Muscle of leg (tissue), 11 donors: ENCODE data around the gene INSRR. TPM values are rescaled to one million over a fixed set of nuclear protein-coding genes. Genes with fewer than 3 reads are reported as not detected.
A peak's percentile ranks its signal among the peaks of the same experiment; 100 is the strongest.

Experiments used
- DNase-seq: peaks from one replicate; pipeline ENCODE4 v3.0.0; 2013
- H3K27ac ChIP-seq: one replicate; pipeline ENCODE4 v1.5.1; 2013; ENCODE audit warnings: mild to moderate bottlenecking, low read length, control low read depth
- H3K27me3 ChIP-seq: one replicate; pipeline ENCODE4 v1.6.1; 2013; ENCODE audit warnings: low read length; ENCODE audit not compliant: control insufficient read depth, insufficient read depth
- H3K36me3 ChIP-seq: one replicate; pipeline ENCODE4 v1.6.1; 2013; ENCODE audit warnings: low read length; ENCODE audit not compliant: control insufficient read depth, insufficient read depth
- H3K4me1 ChIP-seq: one replicate; pipeline ENCODE4 v1.6.1; 2013; ENCODE audit warnings: low read length; ENCODE audit not compliant: control insufficient read depth, insufficient read depth
- H3K4me3 ChIP-seq: one replicate; pipeline ENCODE4 v1.5.1; 2013; ENCODE audit warnings: low read length, control low read depth
- H3K9me3 ChIP-seq: replicated peaks from 2 replicates; pipeline ENCODE4 v1.6.1; 2013; ENCODE audit warnings: low read depth, low read length; ENCODE audit not compliant: control insufficient read depth
- WGBS: methylation state at CpG from one replicate; pipeline ENCODE4 v1.1.5; 2013; ENCODE audit warnings: missing lambda C conversion rate; ENCODE audit not compliant: insufficient coverage; 5-methylcytosine and 5-hydroxymethylcytosine counted together
- polyA plus RNA-seq, 8 donors: library from polyadenylated mRNA; unstranded; fragments of 120-200 nt; gene quantifications; one replicate each; pipeline versions ENCODE4 v1.2.1 to v1.2.3, GENCODE V29; 2013; ENCODE audit warnings: inconsistent platforms in 1 of 8, low replicate concordance in 1 of 8; ENCODE audit not compliant: insufficient read length in 8 of 8, insufficient read depth in 1 of 8
- total RNA-seq: library from RNA; stranded (reverse); fragments of 120-200 nt; gene quantifications from one replicate; pipeline ENCODE4 v1.2.4, GENCODE V29; 2013

Gene INSRR
- total and polyA plus RNA-seq, 9 donors = 0.18 to 1.2 (median 0.58) TPM

DNA sequence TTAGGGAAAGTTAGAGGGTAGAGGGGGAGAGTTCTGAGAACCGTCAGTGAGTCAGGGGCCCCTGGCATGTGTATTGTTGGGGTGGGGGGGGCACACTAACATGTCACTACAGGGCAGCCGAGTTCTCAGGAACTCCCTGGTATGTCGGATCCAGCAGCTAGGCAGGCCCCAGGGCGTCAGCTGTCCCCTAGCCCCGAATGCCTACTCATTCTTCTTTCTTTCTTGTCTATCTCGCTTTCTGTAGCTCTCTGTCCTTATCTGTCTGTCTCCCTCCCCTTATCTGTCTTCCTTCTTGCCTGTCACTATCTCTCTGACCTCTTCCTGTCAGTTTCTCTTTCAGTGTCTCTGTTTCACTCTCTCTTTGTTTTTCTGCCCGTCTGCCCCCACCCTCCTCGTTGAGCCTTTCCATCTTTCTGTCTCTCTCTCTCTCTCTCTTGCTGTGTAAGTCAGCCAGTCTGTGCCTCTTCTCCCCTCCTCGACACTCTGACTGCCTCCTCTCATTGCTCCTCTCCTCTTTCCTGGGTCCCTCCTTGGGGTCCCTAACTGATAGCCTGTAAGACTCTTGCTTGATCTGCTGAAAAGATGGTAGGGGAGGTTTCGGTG is 4.2 kb upstream of the INSRR start:
- no peaks in the 10 kb centered on the region for H3K9me3 ChIP-seq
- H3K27ac ChIP-seq = no peak overlapping the region
- H3K4me3 ChIP-seq = no peak overlapping the region
- WGBS = 63% methylated on average over 8 of the region's 10 CpGs
- H3K4me1 ChIP-seq = peaks cover 43% of the 10 kb centered on the region
- no peaks in the 10 kb centered on the region for H3K36me3 ChIP-seq
- DNase-seq = no peak
- H3K27me3 ChIP-seq = peaks cover 68% of the 10 kb centered on the region

- DNase-seq = no peak
- Histone ChIP-seq H3K9me3 (no peaks in the 10 kb centered on the region), H3K27ac (no peak overlapping the region), H3K36me3 (no peaks in the 10 kb centered on the region), H3K27me3 (peaks cover 74% of the 10 kb centered on the region), H3K4me3 (no peak overlapping the region), H3K4me1 (peaks cover 45% of the 10 kb centered on the region)
- no CpG with 5 or more reads among the region's 6 CpGs for WGBS
Measured at GRCh38 chr1:156862584-156862983, 3.7 kb upstream of the INSRR start.

DNA sequence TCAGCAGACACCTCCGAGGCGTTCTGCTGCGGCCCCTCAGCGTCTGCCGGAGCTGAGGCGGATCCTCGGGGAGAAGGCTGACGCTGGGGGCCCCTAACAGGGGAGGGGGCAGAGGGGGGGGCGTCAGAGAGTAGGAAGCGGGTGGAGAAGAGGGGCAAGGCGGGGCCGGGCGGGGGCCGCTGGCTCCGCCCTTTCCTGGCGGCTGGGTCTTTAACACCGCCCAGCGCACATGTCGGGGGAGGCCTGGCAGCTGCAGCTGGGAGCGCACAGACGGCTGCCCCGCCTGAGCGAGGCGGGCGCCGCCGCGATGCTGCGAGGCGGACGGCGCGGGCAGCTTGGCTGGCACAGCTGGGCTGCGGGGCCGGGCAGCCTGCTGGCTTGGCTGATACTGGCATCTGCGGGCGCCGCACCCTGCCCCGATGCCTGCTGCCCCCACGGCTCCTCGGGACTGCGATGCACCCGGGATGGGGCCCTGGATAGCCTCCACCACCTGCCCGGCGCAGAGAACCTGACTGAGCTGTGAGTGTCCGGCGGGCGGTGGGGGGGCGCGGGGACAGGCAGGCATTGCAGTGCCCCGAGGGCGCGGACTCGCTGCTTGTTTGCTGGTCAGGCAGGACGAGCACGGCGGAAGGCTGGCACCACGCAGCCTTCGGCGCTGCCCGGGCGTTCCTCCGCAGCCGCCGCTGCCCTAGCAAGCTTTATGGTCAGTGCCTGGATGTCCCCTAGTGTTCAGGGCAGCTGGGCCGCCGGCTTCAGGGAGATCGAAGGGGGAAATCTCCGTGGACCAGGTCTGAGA is 1.9 kb upstream of the INSRR start, which contains the start of gene NTRK1:
TSS of gene NTRK1 (plus strand) at position 238 of the 796 bp plus-strand sequence. CDS start at position 308, 70 bp downstream.
- H3K36me3 ChIP-seq = no peaks in the 10 kb centered on the region
- peak within 1 kb of the TSS; percentile 36 for H3K4me3 ChIP-seq
- H3K4me1 ChIP-seq = peaks cover 39% of the 10 kb centered on the region
- peak within 1 kb of the TSS; percentile 51 for H3K27ac ChIP-seq
- WGBS = 4% methylated on average over 66 of the region's 69 CpGs
- DNase-seq = peak; percentile 72
- H3K27me3 ChIP-seq = peaks cover 86% of the 10 kb centered on the region
- H3K9me3 ChIP-seq = no peaks in the 10 kb centered on the region

DNA sequence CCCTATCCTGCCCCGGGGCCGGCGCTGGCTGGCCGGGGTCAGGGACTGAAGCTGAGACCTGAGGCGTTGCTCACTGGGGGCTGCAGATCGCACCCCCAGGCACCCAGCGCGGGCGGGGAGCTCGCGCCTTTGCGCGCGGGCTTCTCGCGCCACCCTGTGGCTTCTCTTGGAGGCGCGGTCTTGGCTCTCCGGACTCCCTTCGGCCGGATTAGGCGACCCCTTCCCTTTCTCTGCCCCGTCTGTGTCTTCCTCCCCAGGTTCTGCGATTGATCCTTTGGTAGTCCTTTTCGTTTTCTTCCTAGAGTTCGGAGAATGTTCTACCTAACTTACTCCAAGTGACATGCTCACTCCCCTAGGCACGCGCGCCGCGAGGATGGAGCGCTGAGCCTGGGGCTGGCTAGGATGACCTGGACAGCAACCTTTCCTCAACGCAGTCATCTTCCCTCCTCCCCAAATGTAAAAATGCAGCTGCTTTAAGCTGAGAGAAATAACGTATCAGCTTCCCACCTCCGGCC is 1.3 kb upstream of the INSRR start:
- peak overlapping the region; percentile 36 for H3K4me3 ChIP-seq
- peaks cover 39% of the 10 kb centered on the region for H3K4me1 ChIP-seq
- H3K27ac ChIP-seq = peak overlapping the region; percentile 51
- 0% methylated on average over 34 of the region's 35 CpGs for WGBS
- peak; percentile 63 for DNase-seq
- no peaks in the 10 kb centered on the region for H3K9me3 ChIP-seq
- no peaks in the 10 kb centered on the region for H3K36me3 ChIP-seq
- peaks cover 86% of the 10 kb centered on the region for H3K27me3 ChIP-seq

GRCh38 chr1:156859523-156860112 is 701 bp upstream of the INSRR start:
- 1% methylated on average over 26 of the region's 33 CpGs for WGBS
- DNase-seq = peak; percentile 44
- Histone ChIP-seq H3K27ac (no peak overlapping the region), H3K27me3 (peaks cover 82% of the 10 kb centered on the region), H3K9me3 (no peaks in the 10 kb centered on the region), H3K4me1 (peaks cover 43% of the 10 kb centered on the region), H3K4me3 (peak overlapping the region; percentile 34), H3K36me3 (no peaks in the 10 kb centered on the region)

DNA sequence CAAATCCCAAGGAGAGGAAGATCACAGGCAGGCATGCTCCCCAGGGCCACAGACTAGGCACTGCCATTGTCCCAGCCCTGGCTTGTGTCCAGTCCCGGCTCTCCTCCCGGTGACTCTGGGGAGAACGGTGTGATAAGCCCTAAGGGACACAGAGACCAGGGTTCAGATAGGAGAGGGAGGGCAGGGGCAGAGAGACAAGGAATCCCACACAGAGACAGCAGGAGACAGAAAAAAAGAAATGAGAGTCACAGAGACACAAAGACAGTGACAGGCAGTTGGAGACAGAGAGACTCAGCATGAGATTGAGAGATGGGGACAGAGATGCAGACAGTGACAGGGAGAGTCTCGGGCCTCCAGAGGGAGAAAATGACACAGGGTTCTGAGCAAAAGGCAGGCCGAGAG is 361 bp downstream of the INSRR start:
- no peaks in the 10 kb centered on the region for H3K36me3 ChIP-seq
- 10% methylated on average over 5 of the region's 5 CpGs for WGBS
- H3K4me1 ChIP-seq = peaks cover 53% of the 10 kb centered on the region
- H3K4me3 ChIP-seq = no peak overlapping the region
- H3K27ac ChIP-seq = peak overlapping the region; percentile 13
- no peak for DNase-seq
- no peaks in the 10 kb centered on the region for H3K9me3 ChIP-seq
- peaks cover 72% of the 10 kb centered on the region for H3K27me3 ChIP-seq

- Histone ChIP-seq H3K27ac (no peak overlapping the region), H3K9me3 (no peaks in the 10 kb centered on the region), H3K4me3 (no peak overlapping the region), H3K27me3 (peaks cover 61% of the 10 kb centered on the region), H3K4me1 (peaks cover 64% of the 10 kb centered on the region), H3K36me3 (no peaks in the 10 kb centered on the region)
- no CpG with 5 or more reads among the region's 3 CpGs for WGBS
- no peak for DNase-seq
Measured at GRCh38 chr1:156857532-156857931, 1.4 kb downstream of the INSRR start.

- no peak for DNase-seq
- Histone ChIP-seq H3K36me3 (no peaks in the 10 kb centered on the region), H3K27ac (no peak overlapping the region), H3K4me3 (no peak overlapping the region), H3K27me3 (peaks cover 52% of the 10 kb centered on the region), H3K9me3 (no peaks in the 10 kb centered on the region), H3K4me1 (peaks cover 72% of the 10 kb centered on the region)
- WGBS = 43% methylated on average over 1 of the region's 3 CpGs
Measured at GRCh38 chr1:156856282-156856785, 2.6 kb downstream of the INSRR start.

DNA sequence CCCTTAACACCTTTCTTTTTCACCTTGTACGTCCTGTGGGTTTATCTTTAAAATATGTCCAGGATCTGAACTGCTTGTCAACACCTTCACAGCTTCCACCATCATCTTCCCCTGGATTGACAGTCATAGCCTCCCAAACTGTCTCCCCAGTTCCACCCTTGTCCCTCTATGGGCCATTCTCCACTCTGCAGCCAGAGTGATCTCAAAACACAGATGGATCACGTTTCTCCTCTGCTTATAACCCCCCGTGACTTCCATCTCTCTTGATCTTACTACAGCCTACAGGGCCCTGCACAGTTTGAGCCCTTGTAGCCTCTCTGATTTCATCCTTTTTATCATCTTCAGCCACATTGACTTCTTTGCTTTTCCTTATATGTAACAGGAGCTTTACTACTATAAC is 4.3 kb downstream of the INSRR start:
- WGBS = 48% methylated on average over 3 of the region's 3 CpGs
- peaks cover 59% of the 10 kb centered on the region for H3K4me1 ChIP-seq

GRCh38 chr1:156853761-156854160 is 5.2 kb downstream of the INSRR start:
- no peaks in the 10 kb centered on the region for H3K9me3 ChIP-seq
- WGBS = 91% methylated on average over 19 of the region's 19 CpGs
- H3K4me1 ChIP-seq = peaks cover 54% of the 10 kb centered on the region
- H3K27ac ChIP-seq = no peak overlapping the region
- no peak for DNase-seq
- H3K27me3 ChIP-seq = peaks cover 42% of the 10 kb centered on the region
- no peak overlapping the region for H3K4me3 ChIP-seq
- H3K36me3 ChIP-seq = no peaks in the 10 kb centered on the region

More for the DNA sequence above, 4.3 kb downstream of the INSRR start:
- DNase-seq = no peak
- H3K9me3 ChIP-seq = no peaks in the 10 kb centered on the region
- peaks cover 42% of the 10 kb centered on the region for H3K27me3 ChIP-seq
- H3K27ac ChIP-seq = no peak overlapping the region
- H3K36me3 ChIP-seq = no peaks in the 10 kb centered on the region
- H3K4me3 ChIP-seq = no peak overlapping the region
